IMR-90 (cell line): Measurements from ENCODE around the gene ARR3. TPM values are rescaled to one million over a fixed set of nuclear protein-coding genes. Genes with fewer than 3 reads are reported as not detected.
"Not testable (repeated sequence)": the region's sequence is repeated elsewhere in the genome, so short reads cannot be mapped to it uniquely, and the experiment has no call there.

Experiments
- ATAC-seq: fragments of 200-7000 bp; cut with Tn5 transposase; 2 replicates; pipeline ENCODE4 v1.9.1; 2020; ENCODE audit warnings: low read depth, mild to moderate bottlenecking, moderate library complexity
- BruUV-seq: library from RNA; stranded (reverse); fragments of 400-500 nt; replicated peaks from 2 replicates; lab custom pipeline; 2021; lab: Mats Ljungman, UMichigan
- CTCF ChIA-PET: fragments of 300-600 bp; formaldehyde crosslinking; extraction: SDS; loops from one replicate; lab custom pipeline; 2021; ENCODE audit warnings: antibody characterized with exemption; lab: Yijun Ruan, JAX
- POLR2A ChIA-PET: fragments of 300-600 bp; sonication (Branson Sonifier 250); formaldehyde crosslinking; loops from one replicate; lab custom pipeline; 2022; ENCODE audit warnings: antibody characterized with exemption; ENCODE audit not compliant: unreplicated experiment; lab: Charles Lee
- DNase-seq: peaks from one replicate; pipeline ENCODE4 v3.0.0; 2013
- H2AFZ ChIP-seq: replicated peaks from 2 replicates; pipeline ENCODE3; 2013; ENCODE audit warnings: low read length, mild to moderate bottlenecking; ENCODE audit not compliant: poor library complexity
- H2AK5ac ChIP-seq: 2 replicates; pipeline ENCODE4 v1.6.1; 2013; ENCODE audit warnings: low read depth, low read length, inconsistent platforms
- H2AK9ac ChIP-seq: replicated peaks from 2 replicates; pipeline ENCODE3; 2013; ENCODE audit warnings: mild to moderate bottlenecking, low read depth, low read length, moderate library complexity; ENCODE audit not compliant: poor library complexity
- H2BK120ac ChIP-seq: 2 replicates; pipeline ENCODE4 v1.6.1; 2013; ENCODE audit warnings: low read depth, low read length, inconsistent platforms
- H2BK15ac ChIP-seq: 3 replicates; pipeline ENCODE4 v1.6.1; 2013; ENCODE audit warnings: low read depth, low read length, inconsistent platforms
- H2BK20ac ChIP-seq: 2 replicates; pipeline ENCODE4 v1.6.1; 2013; ENCODE audit warnings: low read depth, mild to moderate bottlenecking, inconsistent platforms, low read length, moderate library complexity
- H2BK5ac ChIP-seq: 2 replicates; pipeline ENCODE4 v1.6.1; 2013; ENCODE audit warnings: mild to moderate bottlenecking, low read depth, low read length, inconsistent platforms; ENCODE audit not compliant: poor library complexity, severe bottlenecking
- H3K14ac ChIP-seq: replicated peaks from 2 replicates; pipeline ENCODE4 v1.6.1; 2013; ENCODE audit warnings: low read depth, low read length, inconsistent platforms
- H3K18ac ChIP-seq: 2 replicates; pipeline ENCODE4 v1.6.1; 2013; ENCODE audit warnings: low read depth, low read length, control low read depth
- H3K23ac ChIP-seq: 2 replicates; pipeline ENCODE4 v1.6.1; 2013; ENCODE audit warnings: low read depth, low read length, inconsistent platforms
- H3K27ac ChIP-seq: 2 replicates; pipeline ENCODE4 v1.5.1; 2013; ENCODE audit warnings: mild to moderate bottlenecking, control low read depth, low read length; ENCODE audit not compliant: insufficient read depth
- H3K27me3 ChIP-seq: 2 replicates; pipeline ENCODE4 v1.6.1; 2013; ENCODE audit warnings: low read length; ENCODE audit not compliant: control insufficient read depth, insufficient read depth
- H3K36me3 ChIP-seq: 2 replicates; pipeline ENCODE4 v1.6.1; 2013; ENCODE audit warnings: low read length, mixed read lengths; ENCODE audit not compliant: control insufficient read depth, insufficient read depth
- H3K4ac ChIP-seq: 2 replicates; pipeline ENCODE4 v1.6.1; 2013; ENCODE audit warnings: low read depth, low read length, inconsistent platforms
- H3K4me1 ChIP-seq: 2 replicates; pipeline ENCODE4 v1.6.1; 2013; ENCODE audit warnings: low read length, mixed read lengths; ENCODE audit not compliant: control insufficient read depth, insufficient read depth
- H3K4me2 ChIP-seq: 2 replicates; pipeline ENCODE4 v1.6.1; 2013; ENCODE audit warnings: low read depth, mild to moderate bottlenecking, control low read depth, low read length, moderate library complexity
- H3K4me3 ChIP-seq: 2 replicates; pipeline ENCODE4 v1.5.1; 2013; ENCODE audit warnings: low read depth, mild to moderate bottlenecking, control low read depth, low read length, moderate library complexity; ENCODE audit not compliant: insufficient read depth
- H3K56ac ChIP-seq: 2 replicates; pipeline ENCODE4 v1.6.1; 2013; ENCODE audit warnings: low read length, inconsistent platforms; ENCODE audit not compliant: insufficient read depth; ENCODE audit errors: extremely low read depth
- H3K79me1 ChIP-seq, 2 experiments: 2 replicates each; pipeline ENCODE4 v1.6.1; 2013; ENCODE audit warnings: low read length in 2 of 2, inconsistent platforms in 1 of 2, low read depth in 1 of 2
- H3K9ac ChIP-seq: 2 replicates; pipeline ENCODE4 v1.6.1; 2013; ENCODE audit warnings: low read depth, low read length, control low read depth
- H3K9me1 ChIP-seq: 2 replicates; pipeline ENCODE4 v1.6.1; 2013; ENCODE audit warnings: low read length, inconsistent platforms; ENCODE audit not compliant: insufficient read depth
- H3K9me3 ChIP-seq: 2 replicates; pipeline ENCODE4 v1.6.1; 2013; ENCODE audit warnings: low read length; ENCODE audit not compliant: control insufficient read depth, insufficient read depth
- H4K20me1 ChIP-seq: 2 replicates; pipeline ENCODE4 v1.6.1; 2013; ENCODE audit warnings: low read length, inconsistent platforms; ENCODE audit not compliant: insufficient read depth
- H4K5ac ChIP-seq: 2 replicates; pipeline ENCODE4 v1.6.1; 2013; ENCODE audit warnings: mild to moderate bottlenecking, low read depth, low read length, control low read depth
- H4K8ac ChIP-seq, 2 experiments: 2 replicates each; pipeline ENCODE4 v1.6.1; 2013; ENCODE audit warnings: low read depth in 2 of 2, low read length in 2 of 2, control low read depth in 1 of 2, inconsistent platforms in 1 of 2
- H4K91ac ChIP-seq: 2 replicates; pipeline ENCODE4 v1.6.1; 2013; ENCODE audit warnings: low read depth, low read length, inconsistent platforms; ENCODE audit not compliant: insufficient read depth
- BHLHE40 ChIP-seq: fragments of 150-350 bp; IDR thresholded peaks from 2 replicates; pipeline ENCODE4 v1.6.1; 2016; ENCODE audit warnings: mild to moderate bottlenecking, low read depth, low read length
- CEBPB ChIP-seq: IDR thresholded peaks from 2 replicates; pipeline ENCODE4 v1.6.1; 2012; ENCODE audit warnings: low read depth, low read length, improper control_type of control experiment
- CHD1 ChIP-seq: IDR thresholded peaks from 2 replicates; pipeline ENCODE4 v1.6.1; 2012; ENCODE audit warnings: low read depth, low read length, improper control_type of control experiment
- MAFK ChIP-seq: IDR thresholded peaks from 2 replicates; pipeline ENCODE4 v1.6.1; 2012; ENCODE audit warnings: low read depth, low read length, improper control_type of control experiment
- NFE2L2 ChIP-seq: fragments of 150-350 bp; IDR thresholded peaks from 2 replicates; pipeline ENCODE4 v1.6.1; 2016; ENCODE audit warnings: low read depth, mild to moderate bottlenecking, low read length
- RCOR1 ChIP-seq: IDR thresholded peaks from 2 replicates; pipeline ENCODE4 v1.6.1; 2012; ENCODE audit warnings: mild to moderate bottlenecking, low read length, improper control_type of control experiment; ENCODE audit not compliant: insufficient replicate concordance
- WGBS, 2 experiments: methylation state at CpG; one replicate each; pipeline versions ENCODE4 v1.1.5 to v1.1.7; 2013; ENCODE audit warnings: missing lambda C conversion rate in 2 of 2; ENCODE audit not compliant: insufficient read length in 1 of 2; ENCODE audit errors: extremely low coverage in 2 of 2; 5-methylcytosine and 5-hydroxymethylcytosine counted together
- dilution Hi-C: fragments of 300-500 bp; cut with HindIII; formaldehyde crosslinking; loops from one replicate; pipeline ENCODE4 v1.14.3; 2018; ENCODE audit warnings: low sequenced_read_pairs; ENCODE audit not compliant: unreplicated experiment
- in situ Hi-C: fragments of 300-500 bp; cut with MboI; formaldehyde crosslinking; loops from 3 replicates; pipeline ENCODE4 v1.14.3; 2019; ENCODE audit warnings: low sequenced_read_pairs, inconsistent platforms, mixed read lengths
- intact Hi-C: fragments of 100-400 bp; cut with micrococcal nuclease; formaldehyde crosslinking; loops from 2 replicates; pipeline ENCODE4 v1.10.0; 2022
- polyA plus RNA-seq, 3 experiments: library from polyadenylated mRNA; depleted of rRNA; stranded (reverse); fragments of >200 nt; gene quantifications; 2 replicates each; pipeline ENCODE4 v1.2.3, GENCODE V29; 2012; ENCODE audit warnings: low replicate concordance in 1 of 3
- total RNA-seq: library from RNA; depleted of rRNA; stranded (reverse); fragments of >200 nt; gene quantifications from 2 replicates; pipeline ENCODE4 v1.2.3, GENCODE V29; 2012

Gene ARR3
- total and polyA plus RNA-seq, 2 of the 4 experiments (the other 2 are of a cell fraction) = not detected

DNA sequence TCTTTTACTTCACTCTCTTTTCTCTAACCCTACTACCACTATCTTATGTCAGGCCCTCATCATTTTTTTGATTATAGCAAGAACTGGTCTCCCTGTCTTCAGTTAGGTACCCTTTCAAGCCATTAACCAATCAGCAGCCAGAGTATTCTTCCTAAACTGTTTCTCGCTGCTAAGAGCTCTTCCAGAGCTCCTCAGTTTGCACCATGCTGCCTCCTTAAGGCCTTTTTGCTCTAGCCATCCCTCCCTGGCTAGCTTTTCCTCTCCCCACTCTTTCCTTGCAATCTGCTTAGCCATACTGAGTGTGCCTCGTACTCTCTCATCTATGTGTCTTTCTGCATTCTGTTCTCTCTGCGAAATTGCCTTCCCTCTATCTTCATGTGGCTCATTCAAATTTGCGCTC lies 54.6 kb downstream of the ARR3 start:
- dilution Hi-C loops = no loop called here
- Histone ChIP-seq H2AK5ac (no peak overlapping the region), H3K14ac (no peak overlapping the region; the same call in 1 of the 2 replicates), H2AFZ (no peak overlapping the region), H3K4me1 (no peaks in the 10 kb centered on the region), H4K20me1 (no peaks in the 10 kb centered on the region), H3K9me1 (no peaks in the 10 kb centered on the region), H3K27ac (no peak overlapping the region), H2BK5ac (no peak overlapping the region), H3K23ac (no peak overlapping the region), H3K36me3 (no peaks in the 10 kb centered on the region), H2BK120ac (no peak overlapping the region), H3K4me2 (no peak overlapping the region), H3K18ac (no peak overlapping the region), H4K5ac (no peak overlapping the region), H3K4me3 (no peak overlapping the region), H2BK15ac (no peak overlapping the region), H3K4ac (no peak overlapping the region), H3K9ac (no peak overlapping the region), H3K9me3 (no peaks in the 10 kb centered on the region), H2AK9ac (no peak overlapping the region), H3K79me1 (peaks cover 3 to 6% of the 10 kb centered on the region in 2 experiments; a peak in 2 of 4 replicates), H3K56ac (no peak overlapping the region), H4K91ac (no peak overlapping the region), H2BK20ac (no peak overlapping the region), H4K8ac (no peak overlapping the region), H3K27me3 (no peaks in the 10 kb centered on the region; the same call in 1 of the 2 replicates)
- POLR2A ChIA-PET = no interaction called here
- no peak for ATAC-seq
- BruUV-seq = no TSS peak
- no peak for DNase-seq
- TF ChIP-seq CEBPB (no peak), MAFK (no peak), CHD1 (no peak), RCOR1 (no peak), NFE2L2 (no peak), BHLHE40 (no peak)
- CTCF ChIA-PET = no interaction called here
- in situ Hi-C loops = no loop called here
- intact Hi-C loops = no loop called here
- whole genome bisulfite sequencing, 2 experiments = 75% methylated on average over 4 of the region's 4 CpGs; no CpG with 5 or more reads in 1 of the 2 experiments

DNA sequence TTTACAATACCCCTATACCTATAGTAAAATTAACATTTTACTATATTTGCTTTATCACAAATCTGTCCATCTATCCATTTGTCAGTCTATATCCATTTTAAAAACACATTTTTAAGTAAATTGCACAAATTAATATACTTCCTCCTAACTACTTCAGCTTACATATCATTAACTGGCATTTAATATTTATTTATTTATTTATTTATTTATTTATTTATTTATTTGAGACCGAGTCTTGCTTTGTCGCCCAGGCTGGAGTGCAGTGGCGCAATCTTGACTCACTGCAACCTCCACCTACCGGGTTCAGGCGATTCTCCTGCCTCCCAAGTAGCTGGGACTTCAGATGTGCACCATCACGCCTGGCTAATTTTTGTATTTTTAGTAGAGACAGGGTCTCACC lies 55.5 kb downstream of the ARR3 start:
- H3K4me1 ChIP-seq, dilution Hi-C loops, H4K91ac ChIP-seq, DNase-seq, intact Hi-C loops, H3K27me3 ChIP-seq, H2BK5ac ChIP-seq, H3K4me2 ChIP-seq, H4K8ac ChIP-seq, H3K56ac ChIP-seq, H3K79me1 ChIP-seq, H3K4me3 ChIP-seq, H2AK5ac ChIP-seq, H3K18ac ChIP-seq, H3K9ac ChIP-seq, H2BK15ac ChIP-seq, H3K14ac ChIP-seq, in situ Hi-C loops, CTCF ChIA-PET, H3K9me1 ChIP-seq, H4K5ac ChIP-seq, H3K23ac ChIP-seq, H2BK20ac ChIP-seq, H2AFZ ChIP-seq, H3K9me3 ChIP-seq, BruUV-seq, H3K36me3 ChIP-seq, H2AK9ac ChIP-seq, H2BK120ac ChIP-seq, POLR2A ChIA-PET, ATAC-seq, H3K27ac ChIP-seq, H3K4ac ChIP-seq, H4K20me1 ChIP-seq: not testable (repeated sequence)
- WGBS, 2 experiments = no CpG with 5 or more reads among the region's 6 CpGs
